ENCODE data around the gene RUBCN.
"Not testable (repeated sequence)": the region's sequence is repeated elsewhere in the genome, so short reads cannot be mapped to it uniquely, and the experiment has no call there.

The RUBCN gene

DNA sequence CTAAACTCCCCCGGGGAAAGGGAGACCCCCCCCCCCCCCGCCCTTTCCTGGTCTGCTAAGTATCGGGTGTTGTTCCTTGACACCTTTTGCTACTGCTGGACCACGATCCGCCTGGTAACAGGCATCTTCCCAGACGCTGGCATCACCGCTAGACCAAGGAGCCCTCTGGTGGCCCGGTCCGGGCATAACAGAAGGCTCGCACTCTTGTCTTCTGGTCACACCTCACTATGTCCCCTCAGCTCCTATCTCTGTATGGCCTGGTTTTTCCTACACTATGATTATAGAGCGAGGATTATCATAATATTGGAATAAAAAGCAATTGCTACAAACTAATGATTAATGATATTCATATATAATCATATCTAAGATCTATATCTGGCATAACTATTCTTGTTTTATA is 104.7 kb downstream of the RUBCN start:
- DNase-seq (ENCODE audit: low read depth): not testable (repeated sequence)
- TF ChIP-seq, protein P1, sequence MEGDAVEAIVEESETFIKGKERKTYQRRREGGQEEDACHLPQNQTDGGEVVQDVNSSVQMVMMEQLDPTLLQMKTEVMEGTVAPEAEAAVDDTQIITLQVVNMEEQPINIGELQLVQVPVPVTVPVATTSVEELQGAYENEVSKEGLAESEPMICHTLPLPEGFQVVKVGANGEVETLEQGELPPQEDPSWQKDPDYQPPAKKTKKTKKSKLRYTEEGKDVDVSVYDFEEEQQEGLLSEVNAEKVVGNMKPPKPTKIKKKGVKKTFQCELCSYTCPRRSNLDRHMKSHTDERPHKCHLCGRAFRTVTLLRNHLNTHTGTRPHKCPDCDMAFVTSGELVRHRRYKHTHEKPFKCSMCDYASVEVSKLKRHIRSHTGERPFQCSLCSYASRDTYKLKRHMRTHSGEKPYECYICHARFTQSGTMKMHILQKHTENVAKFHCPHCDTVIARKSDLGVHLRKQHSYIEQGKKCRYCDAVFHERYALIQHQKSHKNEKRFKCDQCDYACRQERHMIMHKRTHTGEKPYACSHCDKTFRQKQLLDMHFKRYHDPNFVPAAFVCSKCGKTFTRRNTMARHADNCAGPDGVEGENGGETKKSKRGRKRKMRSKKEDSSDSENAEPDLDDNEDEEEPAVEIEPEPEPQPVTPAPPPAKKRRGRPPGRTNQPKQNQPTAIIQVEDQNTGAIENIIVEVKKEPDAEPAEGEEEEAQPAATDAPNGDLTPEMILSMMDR (IDR thresholded peaks at IDR 0.05; ENCODE audit: low read depth, low read length, missing control alignments): peak; percentile 40

DNA sequence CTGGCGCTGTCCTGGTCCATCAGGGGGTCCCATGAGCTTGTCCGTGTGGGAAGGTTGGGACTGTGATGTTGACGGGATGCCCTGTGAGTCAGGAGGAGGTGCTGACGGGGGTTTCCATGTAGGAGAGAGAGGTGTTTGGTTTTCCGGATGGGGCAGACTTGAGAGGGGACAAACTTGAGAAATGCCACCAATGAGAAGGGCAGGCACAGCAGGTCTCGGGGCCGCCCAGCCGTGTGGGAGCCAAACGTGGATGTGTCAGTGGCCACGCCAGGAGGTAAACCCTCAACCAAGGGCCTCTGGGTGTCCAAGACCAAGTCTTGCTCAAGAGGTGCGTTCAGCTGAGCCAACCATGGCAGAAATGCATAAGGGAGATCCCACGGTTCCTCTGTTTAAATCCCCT is 105.9 kb downstream of the RUBCN start:
- not testable (repeated sequence) for H3K4me3 ChIP-seq (ENCODE audit: low read depth, low read length); DNase-seq (ENCODE audit: low read depth)

More for the DNA sequence above, 104.7 kb downstream of the RUBCN start:
- not testable (repeated sequence) for H3K4me3 ChIP-seq (ENCODE audit: low read depth, low read length)

DNA sequence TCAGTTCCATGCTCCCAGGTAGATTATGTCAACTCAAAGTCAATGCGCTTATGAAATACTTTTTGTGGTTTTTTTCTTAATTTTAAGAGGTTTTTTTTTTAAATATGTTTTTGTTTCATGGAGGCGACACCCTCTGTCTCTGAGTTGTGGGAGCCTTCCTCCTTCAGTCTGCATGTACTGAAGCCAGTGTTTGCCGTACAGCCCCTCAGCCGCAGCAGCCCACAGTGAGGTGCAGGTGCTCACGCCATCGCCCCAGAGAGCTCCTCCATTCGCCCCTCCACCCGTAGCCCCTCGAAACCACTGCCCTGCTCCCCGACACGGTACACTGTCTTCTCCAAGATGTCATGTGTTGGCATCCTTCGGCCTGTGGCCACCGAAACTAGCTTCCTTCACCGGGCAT is 107.4 kb downstream of the RUBCN start:
- not testable (repeated sequence) for H3K4me3 ChIP-seq (ENCODE audit: low read depth, low read length); DNase-seq (ENCODE audit: low read depth)

DNA sequence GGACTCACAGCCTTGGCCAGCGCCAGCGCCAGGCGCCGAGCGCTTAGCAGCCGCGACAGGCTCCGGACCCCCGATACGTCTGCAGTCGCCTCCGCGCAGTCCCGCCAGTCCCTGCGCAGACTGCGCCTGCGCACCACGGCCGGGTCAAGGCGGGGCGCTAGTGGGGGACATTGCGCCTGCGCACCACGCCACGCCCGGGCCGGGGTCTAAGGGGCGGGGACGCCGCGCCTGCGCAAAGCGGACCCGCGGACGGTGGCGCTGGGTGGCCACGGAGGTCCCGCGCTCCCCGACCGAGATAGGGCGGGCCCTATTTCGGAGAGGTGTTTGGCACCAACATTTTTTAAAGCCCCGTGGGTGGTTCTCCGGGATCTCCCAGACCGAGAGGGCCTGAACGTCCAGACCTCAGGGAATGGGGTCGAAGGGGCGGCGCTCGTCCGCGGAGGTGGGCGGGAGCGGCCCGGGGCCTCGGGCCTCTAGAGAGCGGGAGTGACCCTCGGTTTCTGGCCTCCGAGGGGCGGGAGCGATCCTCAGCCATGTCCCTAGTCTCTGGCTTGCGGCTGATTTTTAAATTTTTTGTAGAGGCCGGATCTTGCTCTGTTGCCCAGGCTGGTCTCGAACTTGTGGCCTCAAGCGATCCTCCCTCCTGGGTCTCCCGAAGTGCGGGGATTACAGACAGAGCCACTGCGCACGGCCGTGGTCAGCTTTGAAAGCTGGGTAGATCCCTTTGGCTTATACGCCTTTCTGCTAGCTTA is 108.8 kb downstream of the RUBCN start:
- H3K4me3 ChIP-seq (ENCODE audit: low read depth, low read length): peak overlapping the region; percentile 76
- DNase-seq (ENCODE audit: low read depth): peak; percentile 27

DNA sequence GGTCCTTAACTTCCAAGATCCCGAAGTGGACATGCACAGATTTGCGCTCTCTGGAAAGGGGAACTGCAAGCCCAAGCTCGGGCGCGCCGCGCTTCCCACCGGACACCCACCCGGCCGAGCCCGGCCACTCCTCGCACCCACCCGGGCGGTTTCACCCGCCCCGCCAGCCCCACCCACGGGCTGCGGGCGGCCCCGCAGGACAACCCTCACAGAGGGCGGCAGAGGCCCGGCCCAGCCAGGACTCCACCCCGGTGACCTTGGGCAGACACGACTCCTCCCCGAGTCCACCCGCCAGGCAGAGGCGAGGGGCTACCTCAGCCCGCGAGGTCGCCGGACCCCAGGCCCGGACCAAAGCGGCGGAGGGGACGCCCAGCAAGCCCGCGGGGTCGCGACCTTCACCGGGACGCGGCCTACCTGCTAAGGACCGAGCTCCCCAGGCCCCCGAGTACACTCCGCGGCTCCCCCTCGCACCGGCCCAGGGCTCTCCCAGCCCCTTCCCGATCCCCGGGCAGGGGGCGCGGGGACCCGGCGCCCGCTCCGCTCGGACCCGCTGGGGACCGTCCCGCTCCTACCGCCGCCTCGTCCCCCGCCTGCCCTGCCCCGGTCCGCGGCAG is 109.4 kb downstream of the RUBCN start:
- not testable (repeated sequence) for DNase-seq (ENCODE audit: low read depth)
- peak overlapping the region; percentile 76 for H3K4me3 ChIP-seq (ENCODE audit: low read depth, low read length)

DNA sequence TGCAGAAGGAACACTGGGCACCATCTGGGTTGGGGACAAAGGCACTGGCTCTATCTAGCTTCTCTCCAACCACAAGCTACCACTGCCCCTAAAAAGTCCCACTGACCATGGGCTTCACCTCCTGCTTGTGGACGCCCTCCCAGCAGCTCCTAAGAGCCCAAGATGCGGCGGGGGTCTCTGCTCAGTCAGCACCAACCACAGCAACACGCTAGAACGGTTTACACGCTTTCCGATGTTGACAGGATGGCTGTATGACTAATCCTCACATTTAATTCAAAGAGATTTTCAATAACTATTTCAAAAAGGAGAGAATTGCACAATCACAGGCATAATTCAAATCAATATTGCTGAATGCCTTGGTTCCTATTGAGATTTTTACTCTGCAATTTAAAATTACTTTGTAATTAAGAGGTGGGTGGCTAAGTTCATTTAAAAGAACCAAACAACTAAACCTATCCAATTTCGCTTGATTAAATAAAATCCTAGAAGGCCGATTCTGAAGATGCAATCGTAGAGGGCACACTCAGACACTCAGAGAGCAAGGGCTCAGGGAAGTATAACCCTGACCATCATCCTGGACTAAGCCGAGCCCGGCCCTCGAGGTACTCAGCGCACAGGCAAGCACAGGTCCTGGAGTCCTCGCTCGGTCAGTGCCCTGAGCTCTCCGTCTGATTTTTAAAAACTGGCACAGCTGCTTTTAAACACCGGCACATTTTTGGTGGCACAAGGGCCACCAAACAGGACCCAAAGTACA is 110.1 kb downstream of the RUBCN start:
- DNase-seq (ENCODE audit: low read depth): not testable (repeated sequence)
- peak overlapping the region; percentile 61 for H3K4me3 ChIP-seq (ENCODE audit: low read depth, low read length)

DNA sequence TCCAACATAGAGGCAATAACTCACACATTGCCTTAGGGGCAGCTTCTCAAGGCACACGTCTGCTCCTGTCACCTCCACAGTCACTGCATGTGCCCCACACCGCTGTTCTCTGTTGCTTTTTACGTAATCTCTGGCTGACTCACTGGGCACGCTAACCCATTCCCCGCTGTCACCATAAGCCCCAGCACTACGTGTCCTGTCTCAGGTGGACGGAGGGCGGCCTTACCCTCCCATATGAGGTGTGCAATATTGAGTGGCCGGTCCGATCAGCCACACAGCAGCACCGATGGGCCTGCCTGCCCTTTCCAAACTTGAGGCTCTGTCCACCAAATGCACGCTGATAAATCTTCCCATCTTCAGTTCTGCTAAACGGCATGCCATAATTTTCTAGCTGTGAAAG is 115.2 kb downstream of the RUBCN start:
- not testable (repeated sequence) for H3K4me3 ChIP-seq (ENCODE audit: low read depth, low read length); DNase-seq (ENCODE audit: low read depth)

Data from GM12864 (cell line).